Type B pancreatic cell (in vitro differentiated cells): Measurements from ENCODE around the gene FHOD1. TPM values are rescaled to one million over a fixed set of nuclear protein-coding genes. Genes with fewer than 3 reads are reported as not detected.

ENCODE experiments used
- DNase-seq: peaks from one replicate; pipeline ENCODE4 v3.0.0; 2021; ENCODE audit warnings: mixed read lengths; ENCODE audit not compliant: unreplicated experiment; ENCODE audit errors: extremely low spot score
- H3K27ac Mint-ChIP-seq: 2 replicates; pipeline ENCODE4 v1.8.0; 2021; ENCODE audit warnings: mild to moderate bottlenecking, mixed read lengths
- H3K27me3 Mint-ChIP-seq: 2 replicates; pipeline ENCODE4 v1.8.0; 2021; ENCODE audit warnings: mixed read lengths
- H3K36me3 Mint-ChIP-seq: 2 replicates; pipeline ENCODE4 v1.8.0; 2021; ENCODE audit warnings: mixed read lengths
- H3K4me1 Mint-ChIP-seq: one replicate; pipeline ENCODE4 v1.8.0; 2021; ENCODE audit warnings: mixed read lengths; ENCODE audit not compliant: unreplicated experiment
- H3K4me3 Mint-ChIP-seq: 2 replicates; pipeline ENCODE4 v1.8.0; 2021; ENCODE audit warnings: mild to moderate bottlenecking, mixed read lengths
- H3K9me3 Mint-ChIP-seq: 2 replicates; pipeline ENCODE4 v1.8.0; 2021; ENCODE audit warnings: mixed read lengths
- total RNA-seq: library from RNA; stranded (reverse); gene quantifications from 2 replicates; pipeline ENCODE4 v1.2.1, GENCODE V29; 2021; ENCODE audit warnings: low replicate concordance
- TF ChIP-seq, protein P1 (sequence below): fragments of 200-600 bp; sonication (generic); conservative IDR thresholded peaks from 2 replicates; pipeline ENCODE4 v1.5.0; 2021; ENCODE audit warnings: antibody characterized with exemption, mild to moderate bottlenecking

Gene FHOD1
- total RNA-seq, 1 donor from 2014 or later: 34.7 TPM

- no peaks in the 10 kb centered on the region for H3K36me3 Mint-ChIP-seq
- no peak overlapping the region for H3K4me3 Mint-ChIP-seq
- no peak for DNase-seq
- no peaks in the 10 kb centered on the region for H3K9me3 Mint-ChIP-seq
- H3K4me1 Mint-ChIP-seq: no peaks in the 10 kb centered on the region
- TF ChIP-seq, protein P1, sequence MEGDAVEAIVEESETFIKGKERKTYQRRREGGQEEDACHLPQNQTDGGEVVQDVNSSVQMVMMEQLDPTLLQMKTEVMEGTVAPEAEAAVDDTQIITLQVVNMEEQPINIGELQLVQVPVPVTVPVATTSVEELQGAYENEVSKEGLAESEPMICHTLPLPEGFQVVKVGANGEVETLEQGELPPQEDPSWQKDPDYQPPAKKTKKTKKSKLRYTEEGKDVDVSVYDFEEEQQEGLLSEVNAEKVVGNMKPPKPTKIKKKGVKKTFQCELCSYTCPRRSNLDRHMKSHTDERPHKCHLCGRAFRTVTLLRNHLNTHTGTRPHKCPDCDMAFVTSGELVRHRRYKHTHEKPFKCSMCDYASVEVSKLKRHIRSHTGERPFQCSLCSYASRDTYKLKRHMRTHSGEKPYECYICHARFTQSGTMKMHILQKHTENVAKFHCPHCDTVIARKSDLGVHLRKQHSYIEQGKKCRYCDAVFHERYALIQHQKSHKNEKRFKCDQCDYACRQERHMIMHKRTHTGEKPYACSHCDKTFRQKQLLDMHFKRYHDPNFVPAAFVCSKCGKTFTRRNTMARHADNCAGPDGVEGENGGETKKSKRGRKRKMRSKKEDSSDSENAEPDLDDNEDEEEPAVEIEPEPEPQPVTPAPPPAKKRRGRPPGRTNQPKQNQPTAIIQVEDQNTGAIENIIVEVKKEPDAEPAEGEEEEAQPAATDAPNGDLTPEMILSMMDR: no peak
- H3K27me3 Mint-ChIP-seq: peaks cover 3% of the 10 kb centered on the region
- H3K27ac Mint-ChIP-seq: no peak overlapping the region
Measured at GRCh38 chr16:67269766-67270165, 22.5 kb upstream of the FHOD1 start.

- no peaks in the 10 kb centered on the region for H3K4me1 Mint-ChIP-seq
- no peak for DNase-seq
- H3K27me3 Mint-ChIP-seq: peaks cover 11% of the 10 kb centered on the region
- no peaks in the 10 kb centered on the region for H3K9me3 Mint-ChIP-seq
- no peak overlapping the region for H3K4me3 Mint-ChIP-seq
- H3K36me3 Mint-ChIP-seq: no peaks in the 10 kb centered on the region
- TF ChIP-seq, protein P1: no peak
- no peak overlapping the region for H3K27ac Mint-ChIP-seq
Measured at GRCh38 chr16:67268136-67268579, 20.9 kb upstream of the FHOD1 start.

- Mint-ChIP-seq H3K36me3 (no peaks in the 10 kb centered on the region), H3K4me1 (peaks cover 2% of the 10 kb centered on the region), H3K27ac (no peak overlapping the region), H3K9me3 (no peaks in the 10 kb centered on the region), H3K4me3 (no peak overlapping the region), H3K27me3 (peaks cover 18% of the 10 kb centered on the region)
- DNase-seq: no peak
- TF ChIP-seq, protein P1: no peak
Measured at GRCh38 chr16:67265834-67266233, 18.6 kb upstream of the FHOD1 start.

DNA sequence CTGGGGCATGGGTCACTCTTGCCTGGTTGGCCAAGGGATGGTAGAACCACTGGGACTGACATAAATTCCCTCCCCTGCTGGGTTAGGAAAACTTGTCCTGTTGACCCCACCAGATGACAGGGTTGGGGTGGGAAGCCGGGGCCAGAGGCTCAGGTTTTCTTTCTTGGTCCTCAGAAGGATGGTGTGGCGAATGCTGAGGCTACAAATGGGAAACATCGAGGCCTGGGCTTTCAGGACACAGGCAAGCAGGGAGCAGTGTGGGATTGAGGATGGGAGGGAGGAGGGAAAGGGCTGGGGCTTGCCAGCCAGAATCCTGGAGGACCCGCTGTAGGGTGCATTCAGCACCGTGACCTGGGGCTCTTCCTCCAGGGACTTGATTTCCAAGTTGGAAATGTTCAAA, 17.6 kb upstream of the FHOD1 start:
- no peaks in the 10 kb centered on the region for H3K9me3 Mint-ChIP-seq
- no peak for DNase-seq
- TF ChIP-seq, protein P1: no peak
- no peak overlapping the region for H3K27ac Mint-ChIP-seq
- H3K4me3 Mint-ChIP-seq: no peak overlapping the region
- no peaks in the 10 kb centered on the region for H3K36me3 Mint-ChIP-seq
- H3K27me3 Mint-ChIP-seq: peaks cover 21% of the 10 kb centered on the region
- peaks cover 9% of the 10 kb centered on the region for H3K4me1 Mint-ChIP-seq

GRCh38 chr16:67264277-67264676, 17.0 kb upstream of the FHOD1 start:
- Mint-ChIP-seq H3K36me3 (no peaks in the 10 kb centered on the region), H3K27me3 (peaks cover 21% of the 10 kb centered on the region), H3K9me3 (no peaks in the 10 kb centered on the region), H3K4me3 (no peak overlapping the region), H3K27ac (no peak overlapping the region), H3K4me1 (peaks cover 9% of the 10 kb centered on the region)
- DNase-seq: no peak
- TF ChIP-seq, protein P1: peak; percentile 35

DNA sequence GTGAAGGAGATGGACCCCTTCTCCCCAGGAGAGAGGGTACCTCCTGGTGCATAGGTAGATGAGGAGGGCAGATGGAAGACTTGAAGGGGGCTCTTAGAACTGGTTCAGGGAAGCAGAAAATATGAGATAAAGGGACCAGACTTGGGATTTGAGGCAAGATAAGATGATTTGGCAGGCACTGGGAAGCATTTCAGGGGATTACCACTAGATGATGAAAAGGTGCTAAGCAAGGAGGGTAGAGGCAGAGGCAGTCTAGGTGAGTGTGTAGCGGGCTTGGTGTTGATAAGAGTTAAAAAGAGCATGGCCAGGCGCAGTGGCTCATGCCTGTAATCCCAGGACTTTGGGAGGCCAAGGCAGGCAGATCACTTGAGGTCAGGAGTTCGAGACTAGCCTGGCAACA, 15.9 kb upstream of the FHOD1 start:
- Mint-ChIP-seq H3K27me3 (peaks cover 21% of the 10 kb centered on the region), H3K4me3 (no peak overlapping the region), H3K9me3 (no peaks in the 10 kb centered on the region), H3K27ac (no peak overlapping the region), H3K4me1 (peaks cover 9% of the 10 kb centered on the region), H3K36me3 (no peaks in the 10 kb centered on the region)
- no peak for DNase-seq
- TF ChIP-seq, protein P1: no peak
